Measurements from ENCODE around the gene ZNF469.

Gene ZNF469

GRCh38 chr16:88382491-88383400 is at the start of gene ZNF469:
TSS of gene ZNF469 (plus strand) at chr16:88382959. CDS start at chr16:88427471, 44,512 bp downstream.
- DNase-seq (ENCODE audit: low read depth in 2 of 2), result no peak

GRCh38 chr16:88333848-88334777 is 48.6 kb upstream of the ZNF469 start:
- DNase-seq (ENCODE audit: low read depth in 2 of 2), result no peak

GRCh38 chr16:88334778-88335720 is 47.7 kb upstream of the ZNF469 start:
- no peak for DNase-seq (ENCODE audit: low read depth in 2 of 2)

GRCh38 chr16:88337021-88337420 is 45.7 kb upstream of the ZNF469 start:
- DNase-seq (ENCODE audit: low read depth in 2 of 2), result no peak

- DNase-seq (ENCODE audit: low read depth in 2 of 2), result no peak
Observed at GRCh38 chr16:88337538-88337937, 45.2 kb upstream of the ZNF469 start.

GRCh38 chr16:88338111-88338510 is 44.6 kb upstream of the ZNF469 start:
- no peak for DNase-seq (ENCODE audit: low read depth in 2 of 2)

GRCh38 chr16:88338896-88339295 is 43.9 kb upstream of the ZNF469 start:
- no peak for DNase-seq (ENCODE audit: low read depth in 2 of 2)

- DNase-seq (ENCODE audit: low read depth in 2 of 2), result no peak
Observed at GRCh38 chr16:88339930-88340754, 42.6 kb upstream of the ZNF469 start.

- no peak for DNase-seq (ENCODE audit: low read depth in 2 of 2)
Observed at GRCh38 chr16:88340755-88341150, 42.0 kb upstream of the ZNF469 start.

- DNase-seq (ENCODE audit: low read depth in 2 of 2), result no peak
Observed at GRCh38 chr16:88341551-88342290, 41.0 kb upstream of the ZNF469 start.

GRCh38 chr16:88342491-88342890 is 40.3 kb upstream of the ZNF469 start:
- DNase-seq (ENCODE audit: low read depth in 2 of 2), result no peak

GRCh38 chr16:88343271-88343791 is 39.4 kb upstream of the ZNF469 start:
- DNase-seq (ENCODE audit: low read depth in 2 of 2), result no peak

- no peak for DNase-seq (ENCODE audit: low read depth in 2 of 2)
Observed at GRCh38 chr16:88344411-88345030, 38.2 kb upstream of the ZNF469 start.

GRCh38 chr16:88345031-88345720 is 37.6 kb upstream of the ZNF469 start:
- DNase-seq (ENCODE audit: low read depth in 2 of 2), result no peak

GRCh38 chr16:88345721-88346560 is 36.8 kb upstream of the ZNF469 start:
- no peak for DNase-seq (ENCODE audit: low read depth in 2 of 2)

GRCh38 chr16:88346680-88347505 is 35.9 kb upstream of the ZNF469 start:
- no peak for DNase-seq (ENCODE audit: low read depth in 2 of 2)
